NOMO-1 (cell line): ENCODE data around the gene TMEM40.
"Not testable (repeated sequence)": the region's sequence is repeated elsewhere in the genome, so short reads cannot be mapped to it uniquely, and the experiment has no call there.

Experiments
- DNase-seq, 2 experiments: peaks; one replicate each; lab custom pipeline; 2025; ENCODE audit not compliant: unreplicated experiment in 2 of 2; lab: John Stamatoyannopoulos, UW

TMEM40 gene

DNA sequence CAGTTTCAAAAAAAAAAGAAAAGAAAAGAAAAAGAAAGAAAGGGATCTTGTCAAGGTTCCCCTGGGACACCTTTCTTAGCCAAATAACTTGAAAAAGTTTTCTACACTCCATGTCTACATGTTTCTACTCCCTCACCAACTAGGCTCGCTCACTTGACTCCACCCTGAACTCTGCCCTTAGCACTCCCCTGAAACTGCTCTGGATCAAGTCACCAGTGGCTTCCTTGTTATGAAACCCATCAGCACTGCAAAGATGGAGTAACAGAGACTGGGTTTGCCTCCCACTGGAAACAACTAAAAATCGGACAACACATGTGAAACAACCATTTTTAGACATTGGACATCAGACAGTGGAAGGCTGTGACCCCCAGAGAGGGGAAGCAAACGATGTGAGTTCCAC is 36.8 kb downstream of the TMEM40 start:
- DNase-seq: no peak

DNA sequence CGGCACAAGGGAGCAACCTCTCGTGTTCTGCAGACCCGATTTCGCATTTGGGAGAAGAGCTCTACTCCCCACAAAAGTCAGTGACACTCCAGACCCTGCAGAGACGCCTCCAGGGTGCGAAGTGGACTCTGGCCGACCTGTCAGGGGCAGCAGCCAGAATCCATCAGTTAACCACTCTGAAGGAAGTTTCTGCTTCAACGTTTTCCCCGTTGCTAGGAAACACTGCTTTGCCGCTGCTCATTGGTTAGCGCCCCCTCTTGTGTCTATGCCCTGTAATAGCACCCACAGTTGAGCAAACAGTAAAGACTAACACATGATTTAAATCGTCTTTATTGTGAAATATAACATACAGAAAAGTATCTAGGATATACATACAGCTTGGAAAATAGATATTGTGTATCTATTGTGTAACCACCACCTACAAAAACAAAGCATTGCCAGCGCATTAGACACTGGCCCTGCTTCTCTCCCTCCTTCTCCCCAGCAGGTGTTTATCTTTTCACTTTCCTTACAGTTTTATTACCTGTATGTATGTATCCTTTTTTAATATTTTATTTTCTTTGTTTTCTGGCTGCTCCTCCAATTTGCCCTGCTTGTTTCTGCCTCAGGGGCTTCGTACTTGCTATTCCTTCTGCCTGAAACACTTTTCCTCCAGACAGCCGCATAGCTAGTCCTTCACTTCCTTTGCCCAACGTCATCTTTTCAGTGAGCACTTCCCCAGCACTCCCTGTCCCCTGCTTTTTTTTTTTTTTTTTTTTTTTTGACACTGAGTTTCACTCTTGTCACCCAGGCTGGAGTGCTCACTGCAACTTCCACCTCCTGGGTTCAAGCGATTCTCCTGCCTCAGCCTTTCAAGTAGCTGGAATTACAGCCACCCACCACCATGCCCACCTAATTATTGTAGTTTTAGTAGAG is 38.8 kb downstream of the TMEM40 start:
- DNase-seq: peak; percentile 74 to 95

- no peak for DNase-seq
These were observed 39.5 kb downstream of the TMEM40 start for GRCh38 chr3:12719541-12719940.

GRCh38 chr3:12716605-12717151 is 42.4 kb downstream of the TMEM40 start:
- DNase-seq: no peak

DNA sequence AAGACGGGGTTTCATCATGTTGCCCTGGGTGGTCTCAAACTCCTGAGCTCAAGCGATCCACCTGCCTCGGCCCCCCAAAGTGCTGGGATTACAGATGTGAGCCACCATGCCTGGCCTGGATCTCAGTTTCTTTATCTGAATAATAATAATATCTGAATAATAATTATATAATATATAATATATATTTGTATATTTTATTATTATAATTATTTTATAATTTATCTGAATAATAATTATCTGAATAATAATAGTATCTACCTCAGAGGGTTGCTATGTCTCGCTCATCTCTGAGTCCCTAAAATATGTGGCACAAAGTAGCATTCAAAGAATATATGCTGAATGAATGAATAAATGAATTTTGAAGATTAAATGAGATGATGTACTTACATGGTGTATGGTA is 44.8 kb downstream of the TMEM40 start:
- no peak for DNase-seq

GRCh38 chr3:12710062-12710461 is 49.0 kb downstream of the TMEM40 start:
- no peak for DNase-seq

DNA sequence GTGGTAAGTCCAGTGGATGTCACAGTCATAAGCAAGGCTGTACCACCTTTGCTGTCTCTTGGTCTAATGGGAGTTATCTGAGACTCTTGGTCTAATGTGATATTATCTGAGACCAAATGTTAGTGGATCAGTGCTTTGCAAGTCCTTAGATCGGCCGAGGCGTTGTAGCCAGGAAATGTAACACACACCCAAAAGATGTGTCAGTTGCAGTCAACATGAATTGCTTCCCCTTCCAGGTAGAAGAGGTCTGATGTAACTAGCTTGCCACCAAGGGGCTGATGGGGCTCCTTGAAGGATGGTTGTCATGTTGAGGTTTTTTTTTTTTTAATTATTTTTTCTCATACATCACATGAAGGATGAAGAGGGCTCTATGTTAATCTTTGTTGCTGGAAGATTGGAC is 49.7 kb downstream of the TMEM40 start:
- peak; percentile 19 to 57 for DNase-seq

GRCh38 chr3:12708584-12709192 is 50.4 kb downstream of the TMEM40 start:
- no peak for DNase-seq

- peak; percentile 53 to 64 for DNase-seq
These were observed 51.6 kb downstream of the TMEM40 start for GRCh38 chr3:12707449-12707848.

- peak; percentile 45 to 72 for DNase-seq
These were observed 52.4 kb downstream of the TMEM40 start for GRCh38 chr3:12706504-12707253.

- DNase-seq: no peak
These were observed 53.1 kb downstream of the TMEM40 start for GRCh38 chr3:12705981-12706380.

DNA sequence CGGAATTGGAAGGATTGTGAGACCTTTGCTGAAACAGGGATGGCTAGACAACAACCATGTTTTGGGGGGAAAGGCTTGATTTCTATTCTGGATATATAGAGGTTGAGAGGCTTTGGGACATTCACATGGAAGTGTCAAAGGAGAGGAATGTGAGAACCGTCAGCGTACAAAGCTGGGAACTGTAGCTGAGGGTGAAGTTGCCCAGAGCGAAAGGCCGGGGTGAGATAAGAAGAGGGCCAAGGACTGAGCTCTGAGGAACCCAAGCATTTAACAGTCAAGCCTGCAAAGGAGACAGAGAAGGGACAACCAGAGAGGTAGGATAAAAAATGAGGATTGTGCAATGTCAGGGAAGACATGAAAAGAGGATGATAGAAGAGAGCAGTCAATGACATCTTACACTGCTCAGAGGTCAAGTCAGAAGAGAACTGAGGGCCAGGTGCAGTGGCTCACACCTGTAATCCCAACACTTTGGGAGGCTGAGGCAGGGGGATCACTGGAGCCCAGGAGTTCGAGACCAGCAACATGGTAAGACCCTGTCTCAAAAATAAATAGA is 53.6 kb downstream of the TMEM40 start:
- DNase-seq: no peak

- no peak for DNase-seq
These were observed 56.6 kb downstream of the TMEM40 start for GRCh38 chr3:12702501-12702900.

DNA sequence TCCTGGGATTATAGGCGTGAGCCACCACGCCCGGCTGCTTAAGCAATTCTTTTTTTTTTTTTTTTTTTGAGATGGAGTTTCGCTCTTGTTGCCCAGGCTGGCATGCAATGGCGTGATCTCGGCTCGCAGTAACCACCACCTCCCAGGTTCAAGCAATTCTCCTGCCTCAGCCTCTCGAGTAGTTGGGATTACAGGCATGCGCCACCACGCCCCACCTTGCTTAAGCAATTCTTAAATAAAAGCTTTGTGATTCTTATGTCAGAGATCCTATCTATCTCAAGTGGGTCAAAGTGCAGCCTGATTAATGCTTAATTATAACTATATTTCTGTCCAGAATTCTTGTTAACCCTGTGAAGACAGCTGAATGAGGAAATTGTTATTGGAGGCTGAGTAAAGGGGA is 57.5 kb downstream of the TMEM40 start:
- DNase-seq: not testable (repeated sequence)

GRCh38 chr3:12700800-12701199 is 58.3 kb downstream of the TMEM40 start:
- DNase-seq: no peak

- no peak for DNase-seq
These were observed 63.1 kb downstream of the TMEM40 start for GRCh38 chr3:12695916-12696315.

GRCh38 chr3:12695112-12695511 is 63.9 kb downstream of the TMEM40 start:
- DNase-seq: no peak

- DNase-seq: no peak
These were observed 66.6 kb downstream of the TMEM40 start for GRCh38 chr3:12692444-12692843.

DNA sequence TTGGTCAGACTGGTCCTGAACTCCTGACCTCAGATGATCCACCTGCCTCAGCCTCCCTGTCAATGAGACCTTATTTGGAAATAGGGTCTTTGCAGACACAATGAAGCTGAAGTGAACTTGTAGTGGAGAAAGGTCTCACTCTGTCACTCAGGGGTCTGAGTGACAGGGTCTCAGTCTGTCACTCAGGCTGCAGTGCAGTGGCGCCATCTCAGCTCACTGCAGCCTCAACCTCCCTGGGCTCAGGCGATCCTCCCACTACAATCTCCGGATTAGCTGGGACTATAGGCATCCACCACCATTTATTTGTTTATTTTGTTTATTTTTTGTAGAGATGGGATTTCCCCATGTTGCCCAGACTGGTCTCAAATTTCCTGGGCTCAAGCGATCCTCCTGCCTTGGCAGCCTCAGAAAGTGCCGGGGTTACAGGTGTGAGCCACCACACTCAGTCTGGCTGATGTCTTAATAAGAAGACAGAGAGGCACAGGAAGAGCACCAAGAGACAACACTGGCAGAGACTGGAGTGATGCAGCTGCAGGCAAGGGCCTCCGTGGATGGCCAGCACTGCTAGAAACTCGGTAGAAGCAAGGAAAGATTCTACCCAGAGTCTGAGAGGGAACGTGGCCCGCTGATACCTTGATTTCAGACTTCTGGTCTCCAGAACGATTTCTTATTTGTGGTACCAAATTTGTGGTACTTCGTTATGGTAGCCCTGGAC is 68.9 kb downstream of the TMEM40 start:
- DNase-seq: no peak

GRCh38 chr3:12687948-12688347 is 71.1 kb downstream of the TMEM40 start:
- DNase-seq: no peak
